Activated T-cell treated with anti-CD3 and anti-CD28 coated beads for 4 hours (primary cell): Measurements from ENCODE around the gene DRICH1.
A peak's percentile ranks its signal among the peaks of the same experiment; 100 is the strongest.
"Not testable (repeated sequence)": the region's sequence is repeated elsewhere in the genome, so short reads cannot be mapped to it uniquely, and the experiment has no call there.

Experiments
- DNase-seq: peaks from one replicate; pipeline ENCODE4 v3.0.0-alpha.2; 2020

Gene DRICH1

DNA sequence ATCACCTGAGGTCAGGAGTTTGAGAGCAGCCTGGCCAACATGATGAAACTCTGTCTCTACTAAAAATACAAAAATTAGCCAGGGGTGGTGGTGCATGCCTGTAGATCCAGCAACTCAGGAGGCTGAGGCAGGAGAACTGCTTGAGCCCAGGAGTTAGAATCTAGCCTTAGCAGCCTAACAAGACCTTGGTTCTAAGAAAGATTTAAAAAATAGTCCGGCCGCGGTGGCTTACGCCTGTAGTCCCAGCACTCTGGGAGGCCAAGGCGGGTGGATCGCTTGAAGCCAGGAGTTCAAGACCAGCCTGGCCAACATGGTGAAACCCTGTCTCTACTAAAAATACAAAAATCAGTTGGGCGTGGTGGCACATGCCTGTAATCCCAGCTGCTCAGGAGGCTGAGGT is 14.4 kb upstream of the DRICH1 start:
- not testable (repeated sequence) for DNase-seq

DNA sequence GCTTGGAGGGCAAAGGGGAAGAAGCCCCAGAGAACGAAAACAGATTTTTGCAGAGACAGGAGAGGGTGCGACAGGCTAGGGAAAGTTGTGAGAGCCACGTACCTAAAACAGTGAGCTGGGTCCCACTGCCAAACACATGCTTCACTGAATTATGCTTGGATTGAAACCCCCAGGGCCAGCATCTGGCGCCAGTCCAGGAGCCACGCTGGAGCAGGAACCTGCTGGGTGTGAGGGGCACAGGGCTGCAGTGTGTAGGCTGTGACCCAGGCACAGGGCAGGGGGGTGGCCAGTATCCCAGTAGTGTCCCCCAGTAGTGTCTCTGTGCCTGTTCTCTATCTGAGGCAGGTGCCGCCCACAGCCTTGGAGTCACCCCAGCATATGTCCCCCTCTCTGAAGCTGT is 8.1 kb upstream of the DRICH1 start:
- not testable (repeated sequence) for DNase-seq

DNA sequence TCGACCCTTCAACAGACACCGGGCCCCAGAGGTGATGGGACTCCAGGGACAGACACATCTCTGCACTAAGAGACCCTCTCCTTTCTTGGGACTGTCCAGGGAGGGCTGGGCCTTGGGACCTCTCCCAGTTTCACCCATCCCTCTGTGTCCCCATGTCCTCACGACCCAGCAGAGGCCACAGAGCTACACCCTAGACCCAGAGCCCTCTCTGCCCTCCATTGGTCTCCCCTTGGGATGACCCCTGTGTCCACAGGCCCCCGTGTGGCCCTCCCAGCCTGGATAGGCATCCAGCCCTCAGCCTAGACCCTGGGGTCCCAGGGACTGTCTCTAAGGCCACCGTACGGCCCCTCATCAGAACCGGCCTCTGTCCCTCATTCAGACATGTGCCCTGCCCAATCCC is 7.5 kb upstream of the DRICH1 start:
- DNase-seq = no peak

DNA sequence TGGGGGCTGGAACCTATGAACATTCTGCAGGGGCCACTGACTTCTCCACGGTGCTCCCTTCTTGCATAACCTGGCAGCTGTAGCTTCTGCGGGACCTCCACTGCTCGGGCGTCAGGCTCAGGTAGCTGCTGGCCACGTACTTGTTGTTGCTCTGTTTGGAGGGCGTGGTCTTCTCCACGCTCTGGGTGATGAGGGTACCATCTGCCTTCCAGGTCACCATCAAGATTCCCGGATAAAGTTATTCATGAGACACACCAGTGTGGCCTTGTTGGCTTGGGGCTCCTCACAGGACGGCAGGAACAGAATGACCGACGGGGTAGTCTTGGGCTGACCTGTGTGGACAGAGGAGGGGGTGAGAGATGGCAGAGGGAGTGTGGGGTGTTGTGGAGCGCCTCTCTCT is 6.5 kb upstream of the DRICH1 start:
- no peak for DNase-seq

DNA sequence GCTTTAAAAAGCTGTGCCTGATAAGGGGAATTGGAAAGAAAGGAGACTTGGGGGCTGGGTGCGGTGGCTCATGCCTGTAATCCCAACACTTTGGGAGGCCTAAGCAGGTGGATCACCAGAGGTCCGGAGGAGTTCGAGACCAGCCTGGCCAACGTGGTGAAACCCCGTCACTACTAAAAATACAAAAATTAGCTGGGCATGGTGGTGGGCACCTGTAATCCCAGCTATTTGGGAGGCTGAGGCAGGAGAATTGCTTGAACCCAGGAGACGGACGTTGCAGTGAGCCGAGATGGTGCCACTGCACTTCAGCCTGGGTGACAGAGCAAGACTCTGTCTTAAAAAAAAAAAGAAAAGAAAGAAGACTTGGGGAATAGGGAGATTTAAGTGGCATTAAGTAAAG is 3.2 kb upstream of the DRICH1 start:
- not testable (repeated sequence) for DNase-seq

DNA sequence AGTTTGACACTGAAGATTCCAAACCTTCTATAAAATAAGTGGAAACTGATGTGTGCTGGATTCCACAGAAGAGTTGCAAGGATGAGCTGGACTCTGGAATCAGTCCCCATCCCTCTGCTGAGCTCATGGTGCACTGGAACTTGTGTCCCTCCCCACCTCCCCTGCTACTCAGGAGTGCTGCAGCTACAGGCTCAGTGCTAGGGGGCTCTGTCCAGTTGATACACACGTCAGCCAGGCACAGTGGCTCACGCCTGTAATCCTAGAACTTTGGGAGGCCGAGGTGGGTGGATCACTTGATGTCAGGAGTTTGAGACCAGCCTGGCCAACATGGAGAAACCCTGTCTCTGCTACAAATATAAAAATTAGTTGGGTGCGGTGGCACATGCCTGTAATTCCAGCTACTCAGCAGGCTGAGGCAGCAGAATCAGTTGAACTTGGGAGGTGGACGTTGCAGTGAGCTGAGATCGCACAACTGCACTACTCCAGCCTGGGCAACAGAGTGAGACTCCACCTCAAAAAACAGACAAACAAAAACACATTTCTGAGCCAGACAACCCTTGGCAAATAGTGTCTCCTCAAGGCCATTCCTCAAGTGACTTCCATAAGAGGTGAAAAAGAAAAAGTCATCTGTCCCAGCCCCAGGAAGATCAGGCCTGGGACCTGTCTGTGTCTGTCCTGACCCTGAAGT is 3.9 kb downstream of the DRICH1 start:
- DNase-seq = not testable (repeated sequence)

DNA sequence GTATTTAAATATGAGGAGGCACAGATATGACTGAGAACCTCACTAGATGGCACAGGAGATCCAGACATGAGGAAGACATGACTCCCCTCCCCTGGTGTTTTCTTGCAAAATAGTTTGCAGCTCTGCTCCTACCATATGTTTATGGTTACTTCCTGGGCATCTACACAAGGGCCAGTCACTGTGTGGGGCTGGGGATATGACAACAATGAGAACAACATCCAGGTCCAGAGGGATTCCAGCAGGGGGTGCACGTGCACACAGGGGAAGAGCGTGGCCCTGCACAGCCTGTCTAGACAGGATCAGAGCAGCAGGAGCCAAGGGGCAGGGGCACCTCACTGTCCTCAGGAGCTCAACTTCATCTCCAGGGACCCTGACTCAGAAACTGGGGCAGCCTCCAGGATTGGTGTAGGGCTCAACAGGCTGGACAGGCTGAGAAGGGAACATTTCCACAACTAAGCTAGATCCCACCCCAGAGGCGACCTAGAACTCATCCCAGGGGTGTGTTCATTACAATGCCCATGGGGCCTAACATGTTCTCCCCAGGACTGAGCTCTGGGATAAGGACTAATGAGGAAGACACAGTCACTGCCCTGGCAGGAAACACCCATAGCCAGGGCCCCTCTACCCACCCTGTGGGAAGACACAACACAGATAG is 4.6 kb downstream of the DRICH1 start:
- peak; percentile 30 for DNase-seq

DNA sequence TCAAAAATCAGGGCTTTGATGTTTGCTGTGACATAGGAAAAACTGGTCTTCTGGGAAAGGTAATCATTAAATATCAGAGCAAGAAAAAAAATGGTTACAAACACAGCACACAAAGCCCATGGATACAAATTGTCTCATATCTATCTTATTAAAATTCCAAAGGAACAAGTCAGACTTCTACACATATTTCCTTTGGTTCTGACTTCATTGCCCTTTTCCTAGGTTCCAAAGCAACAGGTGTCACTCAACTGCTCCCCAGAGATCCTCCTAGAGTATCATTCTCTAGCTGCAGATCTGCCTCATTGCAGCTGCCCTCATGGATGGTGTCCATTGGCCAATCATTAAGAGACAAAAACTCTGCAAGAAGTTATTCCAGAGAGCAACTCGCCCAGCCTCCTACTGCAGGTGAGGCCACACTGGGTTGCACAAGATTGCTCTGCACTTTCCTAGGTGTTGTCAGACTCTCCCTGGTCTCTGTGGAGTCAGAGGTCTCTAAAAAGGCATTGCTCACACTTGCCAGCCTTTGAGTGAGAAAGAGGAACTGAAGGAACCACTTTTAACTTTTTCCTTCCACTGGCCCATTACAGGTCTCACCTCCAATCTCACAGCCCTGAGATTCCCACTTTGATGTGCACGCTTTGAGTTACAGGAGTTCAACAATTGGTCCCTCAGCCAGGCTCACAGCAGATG is 5.7 kb downstream of the DRICH1 start:
- DNase-seq = no peak

DNA sequence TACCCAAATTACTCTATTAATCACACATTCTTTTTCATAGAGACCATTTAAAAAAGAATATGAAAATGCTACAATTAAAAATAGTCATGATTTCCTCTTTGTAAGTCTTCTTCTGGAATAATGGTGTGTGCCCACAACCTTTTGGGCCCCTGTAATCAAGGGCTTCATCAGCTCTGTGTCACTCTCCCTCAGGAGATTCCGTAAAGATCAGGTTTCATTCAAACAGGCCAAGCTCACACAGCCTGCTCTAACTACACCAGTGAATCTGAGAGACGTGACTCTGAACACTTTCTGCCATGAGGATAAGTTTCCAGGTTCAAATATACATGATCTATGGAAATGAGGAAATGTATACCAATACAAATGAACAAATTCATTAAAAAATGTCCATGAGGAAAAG is 9.5 kb downstream of the DRICH1 start:
- DNase-seq = no peak

DNA sequence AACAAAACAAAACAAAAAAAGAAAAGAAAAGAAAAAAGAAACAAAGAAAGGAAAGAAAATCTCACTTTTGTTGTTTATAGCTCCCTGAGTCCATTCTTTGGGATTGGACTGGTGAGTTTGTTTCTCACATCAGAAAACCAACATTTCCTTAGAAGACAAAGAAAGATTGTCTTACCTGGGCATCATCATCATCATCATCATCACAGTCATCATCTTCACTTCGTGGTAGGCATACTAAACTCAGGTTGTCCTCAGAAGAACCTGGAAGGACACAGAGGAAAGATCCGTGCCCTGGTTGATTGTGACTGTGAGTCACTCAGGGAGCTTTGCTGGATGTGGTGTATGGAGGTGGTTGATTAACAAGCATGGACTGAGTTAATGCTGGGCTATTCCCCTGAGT is 10.2 kb downstream of the DRICH1 start:
- not testable (repeated sequence) for DNase-seq

DNA sequence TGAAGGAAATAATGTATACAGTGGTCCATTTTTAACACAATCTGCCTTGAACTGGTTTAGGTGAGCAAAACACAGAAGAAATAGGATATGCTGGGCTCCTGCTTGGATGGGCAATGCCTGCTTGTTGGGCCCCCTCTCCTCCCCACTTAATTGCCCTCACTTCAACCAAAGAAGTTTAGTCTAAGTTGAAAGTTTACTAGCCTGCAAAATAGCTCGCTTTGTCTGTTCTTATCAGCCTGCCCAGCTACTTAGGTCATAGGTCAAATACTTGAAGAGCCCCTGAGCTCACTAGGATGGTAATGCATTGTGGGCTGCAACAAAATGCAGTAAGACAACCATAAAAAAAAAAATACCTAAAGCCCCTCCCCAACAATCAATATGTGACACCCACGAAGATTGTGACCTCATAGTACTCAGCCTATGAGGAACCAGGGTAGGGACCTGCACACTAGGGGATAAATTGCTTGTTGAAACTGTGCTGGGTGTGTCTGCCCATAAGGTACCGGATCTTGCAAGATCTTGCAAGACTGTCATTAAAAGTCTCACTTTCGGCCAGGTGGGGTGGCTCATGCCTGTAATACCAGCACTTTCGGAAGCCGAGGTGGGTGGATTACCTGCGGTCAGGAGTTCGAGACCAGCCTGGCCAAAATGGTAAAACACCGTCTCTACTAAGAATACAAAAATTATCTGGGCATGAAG is 10.9 kb downstream of the DRICH1 start:
- DNase-seq = no peak

DNA sequence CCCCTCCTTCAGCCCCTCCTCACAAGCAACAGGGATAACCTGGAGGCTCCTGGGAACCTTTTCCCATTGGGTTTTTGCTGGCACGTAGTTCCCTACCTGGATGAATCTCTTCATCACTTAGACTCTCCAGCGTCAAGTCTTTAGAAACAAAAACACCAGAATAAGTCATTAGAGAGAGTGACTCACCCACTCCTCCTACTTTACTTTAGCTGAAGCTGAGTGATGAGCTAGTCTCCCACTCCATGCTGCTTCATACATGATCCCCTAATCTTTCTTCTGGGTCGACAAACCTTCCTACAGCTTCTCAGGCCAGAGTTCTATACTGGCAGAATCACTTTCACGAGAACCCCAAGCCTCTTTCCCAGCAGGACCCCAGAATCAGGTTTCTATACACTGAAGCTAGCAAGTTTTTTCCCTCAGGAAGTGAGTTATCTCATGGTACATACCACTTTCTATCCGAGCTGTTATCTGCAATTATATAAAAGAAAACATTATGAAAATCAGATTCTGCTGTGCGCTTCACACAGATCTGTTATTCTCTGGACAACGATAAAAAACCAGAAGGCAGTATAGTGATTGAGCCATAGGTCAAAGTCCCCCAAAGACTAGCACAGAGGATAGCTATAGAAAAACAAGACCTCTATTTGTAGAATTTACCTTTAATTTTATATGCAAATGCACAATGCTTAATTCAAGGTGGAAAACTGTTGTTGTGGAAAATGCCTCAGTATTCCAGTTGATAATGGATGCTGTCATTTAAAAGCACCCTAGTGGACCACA is 18.7 kb downstream of the DRICH1 start:
- no peak for DNase-seq

DNA sequence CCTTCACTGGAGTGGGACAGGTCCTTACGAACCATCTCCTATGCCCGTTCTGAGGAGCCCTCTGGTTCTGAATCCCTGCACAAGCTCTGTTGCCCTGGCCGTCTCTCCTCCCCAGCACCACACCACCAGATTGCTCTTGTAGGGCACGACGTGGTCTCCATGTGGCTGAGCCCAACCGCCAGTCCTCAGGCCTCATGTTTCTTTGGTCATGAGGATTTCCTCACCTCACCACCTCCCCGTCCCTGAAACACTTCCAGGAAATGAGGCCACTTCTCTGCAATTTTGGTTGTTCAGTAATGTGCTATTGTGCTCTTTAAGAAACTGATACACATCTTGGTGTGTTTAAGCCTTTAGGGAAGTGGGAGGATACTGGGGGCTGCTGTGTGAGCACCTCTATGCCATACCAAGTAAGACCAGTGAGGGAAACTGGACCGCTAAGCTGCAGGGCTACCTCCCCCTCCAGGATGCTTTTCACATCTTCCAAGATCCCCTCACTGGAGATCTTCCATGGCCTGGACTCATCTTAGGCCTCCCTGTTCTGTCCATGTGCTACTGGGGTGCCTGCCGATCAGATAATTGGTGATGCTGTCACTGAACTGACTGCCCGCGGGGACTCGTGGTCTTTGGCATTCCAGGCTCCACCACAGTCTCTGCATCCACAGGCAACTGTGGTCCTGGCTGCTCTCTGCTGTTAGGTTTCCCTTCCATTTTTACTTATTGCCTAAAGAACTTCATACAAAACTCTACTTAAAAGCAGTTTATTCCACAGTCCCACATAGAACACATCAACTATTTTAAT is 21.9 kb downstream of the DRICH1 start:
- no peak for DNase-seq

DNA sequence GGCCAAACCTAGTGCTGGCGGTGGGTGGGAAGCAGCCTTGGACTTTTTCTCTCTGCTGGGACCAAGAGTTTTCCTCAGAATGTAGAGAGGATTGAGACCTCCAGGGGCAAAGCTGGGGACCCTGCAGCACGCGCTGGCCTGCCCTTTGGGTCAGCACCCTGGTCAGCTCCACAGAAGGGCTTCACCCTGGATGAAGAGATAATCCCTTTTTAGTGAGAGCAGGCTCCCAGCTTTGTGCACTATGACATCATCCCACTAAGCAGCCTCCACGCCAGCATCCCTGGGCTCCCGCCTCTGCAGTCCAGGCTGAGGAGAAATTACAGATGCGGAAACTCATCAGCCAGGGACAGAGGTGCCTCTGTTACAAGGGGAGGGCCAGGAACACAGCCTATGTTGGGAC is 23.5 kb downstream of the DRICH1 start:
- no peak for DNase-seq

DNA sequence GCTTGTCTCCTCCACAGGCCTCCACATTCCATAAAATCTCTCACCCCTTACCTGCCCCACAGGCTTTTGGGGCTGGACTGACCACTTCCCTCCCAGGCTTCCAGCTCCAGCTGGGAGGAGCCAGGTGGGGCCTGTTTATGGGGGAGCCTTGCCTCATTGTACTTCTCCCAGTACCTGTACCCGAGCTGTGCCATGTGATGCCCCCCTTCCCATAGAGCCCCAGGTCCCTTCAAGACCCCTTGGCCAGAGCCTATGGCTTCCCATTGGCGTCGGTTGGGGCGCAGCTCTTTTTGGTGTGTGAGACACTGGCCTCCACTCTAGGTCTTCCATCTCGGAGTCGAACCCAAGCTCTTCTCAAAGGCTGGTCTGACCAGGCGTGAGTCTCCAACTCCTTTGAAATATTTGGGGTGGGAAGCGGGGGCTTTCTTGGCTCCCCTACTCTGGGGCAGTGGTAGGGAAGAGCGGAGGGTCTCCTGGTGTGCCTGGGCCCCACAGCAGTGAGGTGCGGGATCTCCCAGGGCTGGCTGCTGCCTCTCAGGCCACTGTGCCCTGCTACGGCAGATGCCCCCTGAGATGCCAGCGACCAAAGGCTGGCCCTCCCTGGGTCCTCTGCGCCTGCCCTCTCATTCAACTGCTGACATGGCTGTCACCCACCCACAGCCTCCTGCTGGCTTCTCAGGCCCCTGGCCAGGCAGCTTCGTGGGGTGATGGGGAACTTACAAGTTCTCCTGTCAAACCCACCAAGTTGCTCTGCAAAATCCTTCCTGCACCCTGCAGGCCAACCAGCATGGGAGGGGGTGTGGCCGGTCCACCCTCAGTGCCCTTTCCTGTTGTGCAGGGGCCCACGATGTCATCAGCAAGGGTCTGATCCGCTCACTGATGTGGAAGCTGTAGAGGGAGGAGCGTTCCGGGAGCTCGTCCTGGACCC is 25.7 kb downstream of the DRICH1 start:
- no peak for DNase-seq

DNA sequence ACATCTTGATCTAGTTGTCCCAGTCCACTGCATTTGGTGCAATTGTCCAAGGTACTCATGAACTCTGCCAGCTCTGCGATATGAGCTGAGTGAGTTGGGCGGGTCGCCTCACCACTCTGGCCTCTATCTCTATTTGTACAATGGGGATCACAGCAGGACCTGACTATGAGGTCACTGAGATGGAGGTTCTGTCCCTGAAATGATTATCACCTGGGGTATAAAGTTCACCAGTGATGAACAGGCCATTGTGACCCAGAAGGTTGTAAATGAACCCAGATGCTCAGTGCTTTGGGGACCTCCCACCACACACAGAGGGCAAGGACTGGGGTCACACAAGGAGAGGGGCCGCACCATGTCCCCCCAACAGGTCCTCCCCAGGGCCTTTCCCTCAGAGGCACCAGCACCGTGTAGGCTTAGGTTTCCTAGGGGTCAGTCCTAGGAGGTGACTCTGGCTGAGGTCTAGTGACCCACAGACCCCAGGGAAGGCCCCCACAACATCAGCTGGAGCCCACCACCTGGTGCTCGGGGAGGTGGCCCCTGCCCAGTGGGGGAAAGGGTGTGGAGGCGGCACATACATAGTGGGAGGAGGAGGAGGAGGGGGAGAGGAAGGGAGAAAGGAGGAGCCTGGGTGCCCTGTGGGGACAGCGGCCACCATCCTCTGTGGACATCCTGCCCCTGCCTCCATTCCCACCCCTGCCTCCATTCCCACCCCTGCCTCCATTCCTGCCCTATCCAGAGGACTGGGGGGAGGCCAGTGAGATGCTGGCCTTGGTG is 27.0 kb downstream of the DRICH1 start:
- DNase-seq = no peak

DNA sequence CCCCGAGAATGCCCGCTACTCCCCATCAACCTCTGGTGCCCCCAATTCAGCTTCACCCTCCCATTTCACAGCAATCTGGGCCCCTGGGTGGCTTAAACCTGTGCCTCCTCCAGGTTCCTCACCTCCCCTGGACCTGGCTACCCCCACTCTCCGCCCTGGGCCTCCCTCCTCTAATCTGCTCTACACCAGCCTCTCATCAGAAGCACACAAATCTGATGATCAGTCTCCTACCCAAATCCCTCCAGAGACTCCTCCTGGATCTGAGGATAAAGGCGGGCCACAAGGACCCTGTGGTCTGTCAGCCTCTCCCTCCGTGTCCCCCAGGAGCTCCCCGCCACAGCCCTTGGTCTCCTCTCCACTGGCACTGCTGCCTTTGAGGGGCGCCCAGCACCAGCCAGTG is 28.9 kb downstream of the DRICH1 start:
- DNase-seq = no peak

DNA sequence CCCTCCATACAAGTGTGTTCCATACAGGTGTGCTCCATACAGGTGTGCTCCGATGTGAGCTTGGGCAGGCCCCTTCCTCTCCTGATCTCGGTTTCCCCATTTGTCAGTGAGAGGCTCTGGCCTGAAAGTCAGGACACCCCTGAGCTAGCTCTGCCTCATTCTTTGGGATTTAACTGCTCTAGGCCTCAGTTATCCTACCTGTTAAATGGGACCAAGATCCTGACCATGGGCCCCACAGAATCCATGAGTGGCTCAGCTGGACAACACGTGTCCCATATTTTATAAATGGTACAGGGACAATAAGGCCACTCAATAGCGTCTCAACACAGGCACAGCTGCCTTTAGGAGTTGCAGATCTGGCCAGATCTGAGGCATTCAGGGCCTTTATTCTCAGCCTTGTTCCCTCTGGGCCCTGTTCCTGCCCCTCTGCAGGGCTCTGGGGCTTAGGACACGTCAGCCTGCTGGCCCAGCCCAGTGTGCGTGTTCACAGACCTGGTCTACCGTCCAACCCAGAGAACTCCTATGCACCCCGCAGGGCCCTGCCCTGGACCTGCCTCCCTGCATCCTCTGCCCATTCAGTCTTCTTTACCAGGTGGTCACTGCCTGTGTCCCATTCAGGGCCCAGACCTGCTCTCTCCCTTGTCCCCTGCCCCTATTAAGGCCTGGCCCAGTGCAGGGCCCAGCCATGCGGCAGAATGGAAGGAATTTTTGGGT is 33.2 kb downstream of the DRICH1 start:
- no peak for DNase-seq

DNA sequence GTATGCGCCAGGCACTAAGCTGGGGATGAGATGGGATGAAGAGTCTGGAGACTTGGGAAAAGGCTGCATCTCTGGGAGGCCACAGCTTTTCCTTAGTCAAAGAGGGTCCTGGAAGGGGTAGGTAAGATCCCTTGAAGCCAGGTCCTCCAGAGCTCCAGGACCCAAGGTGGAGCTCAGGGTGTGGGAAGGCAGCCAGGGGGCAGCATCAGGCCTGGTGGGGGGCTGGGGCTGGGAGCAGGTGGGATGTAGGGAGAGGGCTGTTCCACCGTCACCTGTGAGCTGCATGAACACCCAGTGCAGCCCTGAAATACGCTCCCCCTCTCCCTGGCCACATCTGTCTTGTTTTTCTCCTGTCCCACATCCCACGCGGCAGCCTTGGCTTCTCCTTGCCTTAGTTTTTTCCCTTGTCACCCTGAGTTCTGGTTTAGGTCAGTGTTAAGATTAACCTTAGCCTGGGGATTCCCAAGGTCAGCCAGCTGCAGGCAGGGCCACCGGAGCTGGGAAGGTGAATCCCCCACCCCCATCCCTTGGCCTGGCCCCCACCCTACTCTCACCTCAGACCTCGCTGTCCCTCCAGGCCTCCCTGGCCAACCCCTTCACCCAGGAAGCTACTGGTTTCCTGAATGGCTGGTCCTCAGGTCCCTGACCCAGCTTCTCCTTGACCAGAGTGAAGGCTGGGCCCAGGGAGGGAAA is 34.4 kb downstream of the DRICH1 start:
- not testable (repeated sequence) for DNase-seq
